Neural progenitor cell (in vitro differentiated cells): ENCODE results near the gene CCDC196.

ENCODE experiments used
- CTCF ChIP-seq: fragments of 200-600 bp; sonication (generic); IDR thresholded peaks from 2 replicates; pipeline ENCODE4 v1.5.1; 2017; ENCODE audit warnings: antibody characterized with exemption, mild to moderate bottlenecking
- EZH2 ChIP-seq: fragments of 200-600 bp; sonication (generic); IDR thresholded peaks from 2 replicates; pipeline ENCODE4 v1.6.1; 2017; ENCODE audit warnings: antibody characterized with exemption, mild to moderate bottlenecking, moderate library complexity
- EZH2phosphoT487 ChIP-seq: fragments of 200-600 bp; sonication (generic); IDR thresholded peaks from 2 replicates; pipeline ENCODE4 v1.6.1; 2017; ENCODE audit warnings: antibody characterized with exemption

GRCh38 chr14:66507181-66507721, 21.1 kb downstream of the CCDC196 start:
- TF ChIP-seq CTCF: no peak
- TF ChIP-seq EZH2: no peak
- no peak for TF ChIP-seq EZH2phosphoT487
